NCI-H345 treated with DMSO at 0.1 percent for 48 hours (cell line): ENCODE results near the gene KIF18B.

Source experiments
- DNase-seq: peaks from one replicate; lab custom pipeline; 2025; ENCODE audit not compliant: unreplicated experiment; lab: John Stamatoyannopoulos, UW

KIF18B gene

GRCh38 chr17:44906010-44906646 lies 41.4 kb downstream of the KIF18B start:
- no peak for DNase-seq

DNA sequence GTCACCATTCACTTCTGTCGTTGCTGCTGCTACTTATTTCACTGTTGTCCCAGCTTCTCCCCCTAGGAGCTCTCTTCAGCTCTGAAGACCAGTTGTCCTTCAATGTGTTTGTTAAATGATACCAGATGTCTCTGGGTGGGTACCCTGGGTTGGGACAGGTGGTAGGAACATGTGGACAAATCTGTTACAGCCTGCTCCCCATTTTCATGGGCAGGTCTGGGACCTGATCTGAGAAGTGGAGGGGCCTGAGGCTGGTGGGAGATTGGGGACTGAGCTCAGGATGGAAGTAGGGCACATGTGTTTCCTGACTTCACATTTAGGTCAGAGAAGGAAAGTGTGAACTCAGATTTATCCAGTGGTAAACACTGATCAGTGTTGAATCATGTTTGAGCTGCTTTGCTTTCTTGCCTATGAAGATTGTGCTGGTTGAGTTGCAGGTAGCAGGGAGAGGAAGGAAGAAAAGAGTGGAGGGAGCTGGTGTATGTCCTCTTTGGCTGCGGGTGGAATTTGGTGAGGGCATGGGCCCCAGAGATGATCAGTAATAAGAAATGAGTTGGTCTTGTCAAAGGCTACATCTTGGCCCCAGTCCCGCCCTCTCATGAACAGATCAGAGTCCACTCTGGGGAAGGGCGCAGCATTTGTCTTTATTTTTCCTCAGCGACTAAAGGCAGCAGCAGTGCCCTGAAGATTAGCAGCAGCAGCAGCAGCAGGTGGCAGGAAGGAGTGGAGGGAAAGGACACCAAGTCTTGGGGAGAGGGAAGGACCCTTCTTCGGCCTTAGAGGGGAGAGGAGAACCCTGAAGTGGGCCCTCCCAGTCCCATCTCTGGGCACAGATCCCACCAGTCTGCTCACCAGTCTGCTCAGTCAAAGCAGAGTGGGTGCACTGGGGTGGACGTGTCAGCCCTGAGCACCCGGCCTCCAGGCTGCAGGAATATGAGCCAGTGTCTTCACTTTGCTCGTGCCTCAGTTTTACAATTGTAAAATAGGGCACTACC lies 42.3 kb downstream of the KIF18B start:
- DNase-seq, result no peak

GRCh38 chr17:44904001-44904984 lies 43.3 kb downstream of the KIF18B start:
- DNase-seq, result no peak

GRCh38 chr17:44903012-44903685 lies 44.4 kb downstream of the KIF18B start:
- no peak for DNase-seq

GRCh38 chr17:44902135-44902760 lies 45.3 kb downstream of the KIF18B start:
- DNase-seq, result no peak

DNA sequence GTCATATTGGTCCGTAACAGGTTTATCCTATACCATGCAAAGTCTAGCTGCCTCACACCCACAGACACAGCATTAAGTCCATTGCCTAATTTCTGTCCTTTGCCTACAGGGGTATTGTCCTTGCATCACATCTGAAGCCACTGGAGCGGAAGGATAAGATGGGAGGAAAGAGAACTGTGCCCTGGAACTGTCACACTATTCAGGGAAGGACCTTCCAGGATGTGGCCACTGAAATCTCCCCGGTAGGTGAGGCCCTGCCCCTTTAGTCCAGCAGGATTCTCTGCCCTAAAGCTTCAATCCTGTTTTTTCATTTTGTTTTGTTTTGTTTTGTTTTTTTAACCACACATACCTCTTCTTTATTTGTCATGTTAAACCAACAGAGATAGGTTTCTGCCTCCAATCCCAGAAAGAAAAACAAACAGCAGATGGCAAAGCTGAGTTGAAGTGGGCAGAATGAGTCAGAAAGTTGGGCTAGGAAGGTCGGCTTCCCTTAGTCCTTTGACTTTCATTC lies 46.1 kb downstream of the KIF18B start:
- no peak for DNase-seq

DNA sequence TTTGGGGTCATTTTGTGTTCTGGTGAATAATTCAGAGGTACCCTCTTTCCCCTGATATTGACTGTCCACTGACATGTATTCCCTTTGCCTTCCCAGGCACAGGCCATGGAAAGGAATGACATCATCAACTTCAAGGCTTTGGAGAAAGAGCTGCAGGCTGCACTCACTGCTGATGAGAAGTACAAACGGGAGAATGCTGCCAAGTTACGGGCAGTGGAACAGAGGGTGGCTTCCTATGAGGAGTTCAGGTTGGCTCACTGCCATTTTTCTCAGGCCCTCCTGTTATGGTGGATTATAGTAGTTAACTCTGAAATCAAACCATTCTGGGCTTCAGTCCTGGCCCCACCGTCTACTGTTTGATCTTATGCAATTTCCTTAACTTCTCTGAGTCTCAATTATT lies 46.7 kb downstream of the KIF18B start:
- no peak for DNase-seq

GRCh38 chr17:44899074-44899782 lies 48.3 kb downstream of the KIF18B start, which contains the start of gene EFTUD2:
Gene EFTUD2, minus strand, starts transcription at chr17:44899445. Its CDS starts 4,924 bp downstream, at chr17:44894521.
- DNase-seq, result peak; percentile 86

DNA sequence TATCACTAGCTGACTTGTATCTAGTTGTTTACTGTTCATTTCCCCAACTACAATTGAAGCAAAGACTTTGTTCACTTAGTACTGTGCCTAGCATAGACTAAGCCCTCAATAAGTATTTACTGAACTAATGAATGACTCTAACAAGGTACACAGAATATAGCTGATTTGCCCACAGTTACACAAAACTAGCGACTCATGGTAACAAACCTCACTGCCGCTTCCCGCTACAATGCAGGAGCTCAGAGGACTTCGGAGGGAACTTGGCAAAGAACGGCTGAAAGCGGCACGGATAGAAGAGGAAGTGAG lies 48.9 kb downstream of the KIF18B start:
- peak; percentile 14 for DNase-seq

DNA sequence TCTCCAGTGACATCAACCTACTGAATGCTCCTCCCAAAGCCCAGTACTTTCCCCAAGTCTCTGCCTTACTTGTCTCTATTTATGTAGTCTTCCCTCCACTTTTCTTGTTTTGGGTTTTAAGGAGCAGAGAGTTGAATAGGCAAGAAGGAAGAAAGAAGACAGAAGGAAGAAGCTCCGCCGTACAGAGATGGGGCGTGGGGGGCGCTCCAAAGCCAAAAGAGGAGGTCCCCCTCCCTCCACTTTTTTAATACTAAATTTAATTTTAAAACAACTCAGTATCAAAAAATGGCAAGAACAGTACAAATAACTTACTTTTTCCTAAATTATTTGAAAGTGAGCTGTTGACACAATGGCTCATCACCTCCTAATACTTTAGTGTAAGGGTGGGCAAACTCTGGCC lies 52.9 kb downstream of the KIF18B start:
- no peak for DNase-seq

DNA sequence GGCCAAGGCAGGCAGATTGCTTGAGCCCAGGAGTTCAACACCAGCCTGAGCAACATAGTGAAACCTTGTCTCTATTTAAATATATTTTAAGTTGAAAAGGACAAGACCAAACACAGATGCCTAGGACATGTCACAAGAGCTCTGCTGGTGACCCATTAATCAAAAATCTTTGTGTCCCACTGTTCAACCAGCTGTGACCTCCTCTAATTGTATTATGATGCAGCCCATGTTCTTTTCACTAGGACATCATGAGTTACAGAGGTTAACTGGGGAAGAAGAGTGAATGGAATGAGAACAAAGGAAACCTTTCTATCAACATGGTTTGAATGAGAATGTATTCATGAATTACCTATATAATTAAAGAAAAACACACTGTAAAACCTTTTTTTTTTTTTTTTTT lies 55.3 kb downstream of the KIF18B start:
- no peak for DNase-seq

DNA sequence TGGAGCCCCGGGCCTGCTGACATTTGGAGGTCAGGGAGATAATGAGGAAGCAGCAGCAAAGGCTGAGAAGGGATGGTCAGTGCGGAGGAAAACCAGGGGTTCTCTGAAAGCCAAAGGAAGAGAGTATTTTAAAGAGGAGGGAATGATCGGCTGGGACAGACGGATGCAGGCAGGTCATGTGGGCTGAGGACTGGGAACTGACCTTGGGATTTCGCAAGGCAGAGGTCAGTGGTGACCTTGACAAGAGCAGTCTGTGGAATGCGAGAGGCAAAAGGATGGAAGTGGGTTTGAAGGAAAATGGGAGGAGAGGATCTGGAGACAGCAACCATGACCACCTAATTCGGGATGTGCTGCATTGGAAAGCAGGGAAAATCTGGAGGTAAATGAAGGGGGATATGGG lies 58.6 kb downstream of the KIF18B start:
- no peak for DNase-seq

- DNase-seq, result no peak
These were observed 59.3 kb downstream of the KIF18B start for GRCh38 chr17:44887971-44888954.

DNA sequence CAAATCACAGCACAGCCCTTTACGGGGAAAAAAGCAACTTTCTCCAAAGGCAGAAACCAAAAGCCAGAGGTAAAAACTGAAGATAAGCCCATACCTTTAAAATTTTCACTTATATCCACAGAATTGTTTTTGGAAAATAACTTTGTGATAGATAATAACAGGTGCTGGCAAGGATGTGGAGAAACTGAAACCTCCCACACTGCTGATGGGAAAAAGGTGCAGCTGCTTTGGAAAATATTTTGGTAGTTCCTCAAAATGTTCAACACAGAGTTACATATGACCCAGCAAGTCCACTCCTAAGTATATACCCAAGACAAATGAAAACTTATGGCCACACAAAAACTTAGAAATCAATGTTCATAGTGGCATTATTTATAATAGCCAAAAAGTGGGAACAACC lies 60.6 kb downstream of the KIF18B start:
- DNase-seq, result no peak

DNA sequence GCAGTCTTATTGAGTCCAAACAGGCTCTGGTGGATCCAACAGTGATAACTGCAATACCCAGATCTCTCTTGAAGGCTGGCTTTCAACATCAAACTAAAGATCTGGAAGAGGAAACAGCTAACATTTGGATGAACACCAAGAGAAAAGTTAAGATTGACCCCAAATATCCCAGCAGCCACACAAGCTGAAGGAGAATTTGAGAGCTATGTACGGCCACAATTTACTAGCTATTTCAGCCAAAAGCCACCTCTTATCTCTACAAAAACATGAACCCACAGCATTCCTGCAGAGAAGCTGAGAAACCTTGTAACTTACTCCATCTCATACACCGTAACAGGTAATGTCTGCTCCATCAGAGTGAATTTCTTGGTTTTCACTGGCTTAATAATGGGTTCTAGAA lies 62.6 kb downstream of the KIF18B start:
- DNase-seq, result no peak

- DNase-seq, result no peak
These were observed 66.4 kb downstream of the KIF18B start for GRCh38 chr17:44881145-44881544.

GRCh38 chr17:44880062-44880461 lies 67.5 kb downstream of the KIF18B start:
- DNase-seq, result no peak

GRCh38 chr17:44879376-44879775 lies 68.2 kb downstream of the KIF18B start:
- no peak for DNase-seq
